HUES6 (cell line): ENCODE data around the gene FCMR.

Experiments
- H3K27ac ChIP-seq: 2 replicates; pipeline ENCODE4 v1.7.0; 2013; ENCODE audit warnings: low read depth, mild to moderate bottlenecking, low read length, inconsistent platforms
- H3K27me3 ChIP-seq: 2 replicates; pipeline ENCODE4 v1.6.1; 2013; ENCODE audit warnings: low read length; ENCODE audit not compliant: control insufficient read depth, insufficient read depth
- H3K36me3 ChIP-seq: 2 replicates; pipeline ENCODE4 v1.6.1; 2013; ENCODE audit warnings: low read length; ENCODE audit not compliant: control insufficient read depth, insufficient read depth
- H3K4me1 ChIP-seq: 2 replicates; pipeline ENCODE4 v1.6.1; 2013; ENCODE audit warnings: low read length; ENCODE audit not compliant: control insufficient read depth, insufficient read depth
- H3K4me3 ChIP-seq: 2 replicates; pipeline ENCODE4 v1.5.1; 2013; ENCODE audit warnings: low read depth, low read length
- H3K9ac ChIP-seq: one replicate; pipeline ENCODE4 v1.6.1; 2013; ENCODE audit warnings: mild to moderate bottlenecking, low read length
- H3K9me3 ChIP-seq: 2 replicates; pipeline ENCODE4 v1.6.1; 2013; ENCODE audit warnings: low read depth, low read length; ENCODE audit not compliant: control insufficient read depth, insufficient read depth

The FCMR gene

GRCh38 chr1:206960676-206961386 lies 39.1 kb upstream of the FCMR start:
- H3K36me3 ChIP-seq: no peaks in the 10 kb centered on the region
- no peak overlapping the region for H3K9ac ChIP-seq
- H3K4me1 ChIP-seq: no peaks in the 10 kb centered on the region; the same call in 1 of the 2 replicates
- peaks cover 13% of the 10 kb centered on the region; the same call in 1 of the 2 replicates for H3K27me3 ChIP-seq
- no peak overlapping the region for H3K4me3 ChIP-seq
- H3K27ac ChIP-seq: no peak overlapping the region
- no peaks in the 10 kb centered on the region for H3K9me3 ChIP-seq

GRCh38 chr1:206958144-206958543 lies 36.4 kb upstream of the FCMR start:
- Histone ChIP-seq H3K36me3 (no peaks in the 10 kb centered on the region), H3K9me3 (no peaks in the 10 kb centered on the region), H3K27ac (no peak overlapping the region), H3K4me3 (no peak overlapping the region), H3K4me1 (no peaks in the 10 kb centered on the region; the same call in 1 of the 2 replicates), H3K9ac (no peak overlapping the region), H3K27me3 (peaks cover 13% of the 10 kb centered on the region; the same call in 1 of the 2 replicates)

- Histone ChIP-seq H3K27ac (no peak overlapping the region), H3K36me3 (no peaks in the 10 kb centered on the region), H3K9me3 (no peaks in the 10 kb centered on the region), H3K27me3 (peaks cover 13% of the 10 kb centered on the region; the same call in 1 of the 2 replicates), H3K4me3 (no peak overlapping the region), H3K4me1 (no peaks in the 10 kb centered on the region; the same call in 1 of the 2 replicates), H3K9ac (no peak overlapping the region)
Measured at GRCh38 chr1:206957639-206958038, 35.9 kb upstream of the FCMR start.

GRCh38 chr1:206955476-206956451 lies 34.0 kb upstream of the FCMR start:
- Histone ChIP-seq H3K27ac (no peak overlapping the region), H3K9me3 (no peaks in the 10 kb centered on the region), H3K27me3 (peaks cover 13% of the 10 kb centered on the region; the same call in 1 of the 2 replicates), H3K4me3 (no peak overlapping the region), H3K9ac (no peak overlapping the region), H3K4me1 (no peaks in the 10 kb centered on the region; the same call in 1 of the 2 replicates), H3K36me3 (no peaks in the 10 kb centered on the region)

- Histone ChIP-seq H3K27ac (no peak overlapping the region), H3K36me3 (no peaks in the 10 kb centered on the region), H3K9me3 (peaks cover 2% of the 10 kb centered on the region; the same call in 1 of the 2 replicates), H3K9ac (no peak overlapping the region), H3K4me3 (no peak overlapping the region), H3K4me1 (no peaks in the 10 kb centered on the region; the same call in 1 of the 2 replicates), H3K27me3 (peaks cover 10% of the 10 kb centered on the region; the same call in 1 of the 2 replicates)
Measured at GRCh38 chr1:206954459-206955342, 33.0 kb upstream of the FCMR start.

GRCh38 chr1:206953626-206954025 lies 31.9 kb upstream of the FCMR start:
- Histone ChIP-seq H3K36me3 (no peaks in the 10 kb centered on the region), H3K27ac (no peak overlapping the region), H3K4me1 (no peaks in the 10 kb centered on the region; the same call in 1 of the 2 replicates), H3K9ac (no peak overlapping the region), H3K4me3 (no peak overlapping the region), H3K27me3 (peaks cover 8% of the 10 kb centered on the region; the same call in 1 of the 2 replicates), H3K9me3 (peaks cover 2% of the 10 kb centered on the region; the same call in 1 of the 2 replicates)

- peaks cover 8% of the 10 kb centered on the region; the same call in 1 of the 2 replicates for H3K27me3 ChIP-seq
- H3K4me1 ChIP-seq: no peaks in the 10 kb centered on the region; the same call in 1 of the 2 replicates
- peaks cover 2% of the 10 kb centered on the region; the same call in 1 of the 2 replicates for H3K9me3 ChIP-seq
- no peak overlapping the region for H3K27ac ChIP-seq
- H3K9ac ChIP-seq: no peak overlapping the region
- no peaks in the 10 kb centered on the region for H3K36me3 ChIP-seq
- H3K4me3 ChIP-seq: no peak overlapping the region
Measured at GRCh38 chr1:206953126-206953525, 31.4 kb upstream of the FCMR start.

GRCh38 chr1:206952171-206952570 lies 30.4 kb upstream of the FCMR start:
- Histone ChIP-seq H3K27ac (no peak overlapping the region), H3K36me3 (no peaks in the 10 kb centered on the region), H3K4me1 (no peaks in the 10 kb centered on the region; the same call in 1 of the 2 replicates), H3K4me3 (no peak overlapping the region), H3K9ac (no peak overlapping the region), H3K9me3 (peaks cover 2% of the 10 kb centered on the region; the same call in 1 of the 2 replicates), H3K27me3 (peaks cover 8% of the 10 kb centered on the region; the same call in 1 of the 2 replicates)

- H3K4me3 ChIP-seq: no peak overlapping the region
- no peak overlapping the region for H3K27ac ChIP-seq
- H3K9me3 ChIP-seq: peaks cover 2% of the 10 kb centered on the region; the same call in 1 of the 2 replicates
- H3K36me3 ChIP-seq: no peaks in the 10 kb centered on the region
- H3K4me1 ChIP-seq: no peaks in the 10 kb centered on the region; the same call in 1 of the 2 replicates
- peaks cover 8% of the 10 kb centered on the region; the same call in 1 of the 2 replicates for H3K27me3 ChIP-seq
- no peak overlapping the region for H3K9ac ChIP-seq
Measured at GRCh38 chr1:206951318-206952100, 29.8 kb upstream of the FCMR start.
